ENCODE data around the gene NFIA.
A peak's percentile ranks its signal among the peaks of the same experiment; 100 is the strongest.

Gene NFIA

DNA sequence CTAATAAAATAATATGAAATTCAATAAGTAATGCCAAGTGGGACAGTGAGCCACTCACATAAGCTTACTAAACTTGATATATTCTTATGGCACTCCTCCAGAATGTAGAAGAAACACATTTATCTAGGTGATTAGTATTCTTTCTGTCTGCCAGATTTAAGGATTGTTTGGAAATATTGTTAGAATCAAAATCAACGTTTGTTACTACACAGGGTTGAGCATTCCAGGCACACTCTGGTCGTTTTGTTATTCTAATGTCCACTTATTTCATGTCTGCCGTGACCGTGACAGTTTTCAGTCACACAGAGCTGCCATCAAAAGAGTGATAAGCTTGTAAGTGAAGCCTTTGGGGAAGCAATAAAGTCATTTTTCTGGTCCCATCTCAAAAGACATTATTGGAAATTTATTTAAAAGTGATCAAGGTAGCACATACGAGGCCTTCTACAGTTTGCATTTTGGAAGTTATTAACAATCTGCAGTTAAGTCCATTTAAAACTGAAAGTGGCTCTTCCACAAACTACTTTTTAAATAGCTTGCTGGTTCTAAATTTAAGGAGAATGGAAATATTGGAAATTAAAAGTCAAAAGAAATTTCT, 38.0 kb downstream of the NFIA start:
- ATAC-seq (ENCODE audit: low read depth) (no peak), DNase-seq (ENCODE audit: low spot score) (no peak)
- Histone ChIP-seq H3K27ac (ENCODE audit: poor library complexity, severe bottlenecking) (peak overlapping the region; percentile 13), H3K4me3 (ENCODE audit: severe bottlenecking) (no peak overlapping the region), H3K27me3 (ENCODE audit: insufficient read depth, poor library complexity, severe bottlenecking) (no peaks in the 10 kb centered on the region), H3K36me3 (ENCODE audit: low read depth) (no peaks in the 10 kb centered on the region), H3K4me1 (ENCODE audit: insufficient read depth, poor library complexity, severe bottlenecking) (peaks cover 47% of the 10 kb centered on the region), H3K9me3 (ENCODE audit: severe bottlenecking) (peaks cover 2% of the 10 kb centered on the region)
- TF ChIP-seq, protein P1, sequence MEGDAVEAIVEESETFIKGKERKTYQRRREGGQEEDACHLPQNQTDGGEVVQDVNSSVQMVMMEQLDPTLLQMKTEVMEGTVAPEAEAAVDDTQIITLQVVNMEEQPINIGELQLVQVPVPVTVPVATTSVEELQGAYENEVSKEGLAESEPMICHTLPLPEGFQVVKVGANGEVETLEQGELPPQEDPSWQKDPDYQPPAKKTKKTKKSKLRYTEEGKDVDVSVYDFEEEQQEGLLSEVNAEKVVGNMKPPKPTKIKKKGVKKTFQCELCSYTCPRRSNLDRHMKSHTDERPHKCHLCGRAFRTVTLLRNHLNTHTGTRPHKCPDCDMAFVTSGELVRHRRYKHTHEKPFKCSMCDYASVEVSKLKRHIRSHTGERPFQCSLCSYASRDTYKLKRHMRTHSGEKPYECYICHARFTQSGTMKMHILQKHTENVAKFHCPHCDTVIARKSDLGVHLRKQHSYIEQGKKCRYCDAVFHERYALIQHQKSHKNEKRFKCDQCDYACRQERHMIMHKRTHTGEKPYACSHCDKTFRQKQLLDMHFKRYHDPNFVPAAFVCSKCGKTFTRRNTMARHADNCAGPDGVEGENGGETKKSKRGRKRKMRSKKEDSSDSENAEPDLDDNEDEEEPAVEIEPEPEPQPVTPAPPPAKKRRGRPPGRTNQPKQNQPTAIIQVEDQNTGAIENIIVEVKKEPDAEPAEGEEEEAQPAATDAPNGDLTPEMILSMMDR (IDR thresholded peaks at IDR 0.05; ENCODE audit: poor library complexity, severe bottlenecking) = no peak

DNA sequence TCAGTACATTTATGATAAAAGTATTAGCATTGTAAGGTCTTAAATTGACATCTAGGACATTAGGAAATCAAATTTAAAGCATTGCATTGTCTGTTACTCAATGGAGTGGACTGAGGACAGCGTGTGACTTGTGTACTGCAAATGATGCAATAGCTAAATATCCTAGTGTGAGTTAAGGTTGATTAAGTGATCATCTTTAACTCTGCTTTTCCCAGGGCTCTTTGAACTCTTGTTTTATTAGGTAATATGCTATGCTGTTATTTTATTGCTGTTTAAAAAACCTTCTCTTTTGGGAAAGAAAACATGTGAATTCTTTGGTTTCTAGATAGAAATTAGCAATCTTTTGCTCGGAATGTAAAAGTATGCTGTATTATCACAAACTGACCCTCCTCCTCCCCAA, 38.6 kb downstream of the NFIA start:
- Histone ChIP-seq H3K9me3 (ENCODE audit: severe bottlenecking) (peaks cover 2% of the 10 kb centered on the region), H3K36me3 (ENCODE audit: low read depth) (no peaks in the 10 kb centered on the region), H3K27ac (ENCODE audit: poor library complexity, severe bottlenecking) (peak overlapping the region; percentile 13), H3K27me3 (ENCODE audit: insufficient read depth, poor library complexity, severe bottlenecking) (no peaks in the 10 kb centered on the region), H3K4me3 (ENCODE audit: severe bottlenecking) (no peak overlapping the region), H3K4me1 (ENCODE audit: insufficient read depth, poor library complexity, severe bottlenecking) (peaks cover 45% of the 10 kb centered on the region)
- TF ChIP-seq, protein P1 (IDR thresholded peaks at IDR 0.05; ENCODE audit: poor library complexity, severe bottlenecking) = no peak
- DNase-seq (ENCODE audit: low spot score) = no peak
- ATAC-seq (ENCODE audit: low read depth) = peak; percentile 58

DNA sequence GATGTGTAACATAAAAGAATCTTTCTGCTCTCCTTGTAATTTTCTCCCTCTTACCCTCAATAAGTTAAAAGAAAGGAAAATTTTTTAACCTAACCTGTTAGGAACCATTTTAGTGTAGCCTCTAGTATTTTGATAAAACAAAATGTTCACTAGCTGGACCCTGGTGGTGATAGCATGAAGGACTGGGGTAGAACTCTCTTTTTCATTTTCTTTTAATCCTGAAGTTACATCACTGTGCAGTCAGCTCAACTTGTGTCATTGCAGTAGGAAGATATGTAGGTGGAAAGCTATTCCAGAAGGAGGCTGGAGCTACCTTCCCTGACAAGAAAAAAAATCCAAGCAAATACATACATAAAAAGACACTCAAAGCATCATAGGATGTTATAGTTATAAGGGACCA, 39.3 kb downstream of the NFIA start:
- peak overlapping the region; percentile 13 for H3K27ac ChIP-seq (ENCODE audit: poor library complexity, severe bottlenecking)
- no peak for ATAC-seq (ENCODE audit: low read depth)
- no peak for DNase-seq (ENCODE audit: low spot score)

DNA sequence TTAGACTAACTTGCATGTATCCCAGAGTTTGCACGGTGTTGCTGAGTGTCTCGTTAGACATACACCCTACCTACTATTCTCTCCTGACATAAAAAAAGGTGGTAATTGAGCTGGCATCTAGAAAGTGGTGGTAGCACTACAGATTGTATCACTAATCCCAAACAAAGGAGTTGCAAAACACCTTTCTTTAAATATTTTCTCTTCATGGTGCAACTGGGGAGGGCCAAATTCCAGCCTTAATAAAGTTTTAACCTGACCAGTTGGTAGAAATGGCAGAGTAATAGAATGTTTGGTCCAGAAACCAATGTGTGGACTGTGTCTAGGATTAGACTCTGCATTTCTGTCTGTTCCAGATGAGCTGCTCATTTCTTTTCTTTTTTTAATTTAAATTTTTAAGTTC, 40.0 kb downstream of the NFIA start:
- TF ChIP-seq, protein P1 (IDR thresholded peaks at IDR 0.05; ENCODE audit: poor library complexity, severe bottlenecking) = no peak
- Histone ChIP-seq H3K27ac (ENCODE audit: poor library complexity, severe bottlenecking) (no peak overlapping the region), H3K9me3 (ENCODE audit: severe bottlenecking) (no peaks in the 10 kb centered on the region), H3K36me3 (ENCODE audit: low read depth) (no peaks in the 10 kb centered on the region), H3K4me3 (ENCODE audit: severe bottlenecking) (no peak overlapping the region), H3K27me3 (ENCODE audit: insufficient read depth, poor library complexity, severe bottlenecking) (no peaks in the 10 kb centered on the region), H3K4me1 (ENCODE audit: insufficient read depth, poor library complexity, severe bottlenecking) (peaks cover 35% of the 10 kb centered on the region)
- ATAC-seq (ENCODE audit: low read depth) (no peak), DNase-seq (ENCODE audit: low spot score) (no peak)

More for the DNA sequence above, 39.3 kb downstream of the NFIA start:
- Histone ChIP-seq H3K4me3 (ENCODE audit: severe bottlenecking) (no peak overlapping the region), H3K36me3 (ENCODE audit: low read depth) (no peaks in the 10 kb centered on the region), H3K27me3 (ENCODE audit: insufficient read depth, poor library complexity, severe bottlenecking) (no peaks in the 10 kb centered on the region), H3K9me3 (ENCODE audit: severe bottlenecking) (peaks cover 1% of the 10 kb centered on the region), H3K4me1 (ENCODE audit: insufficient read depth, poor library complexity, severe bottlenecking) (peaks cover 39% of the 10 kb centered on the region)
- TF ChIP-seq, protein P1 (IDR thresholded peaks at IDR 0.05; ENCODE audit: poor library complexity, severe bottlenecking) = no peak

DNA sequence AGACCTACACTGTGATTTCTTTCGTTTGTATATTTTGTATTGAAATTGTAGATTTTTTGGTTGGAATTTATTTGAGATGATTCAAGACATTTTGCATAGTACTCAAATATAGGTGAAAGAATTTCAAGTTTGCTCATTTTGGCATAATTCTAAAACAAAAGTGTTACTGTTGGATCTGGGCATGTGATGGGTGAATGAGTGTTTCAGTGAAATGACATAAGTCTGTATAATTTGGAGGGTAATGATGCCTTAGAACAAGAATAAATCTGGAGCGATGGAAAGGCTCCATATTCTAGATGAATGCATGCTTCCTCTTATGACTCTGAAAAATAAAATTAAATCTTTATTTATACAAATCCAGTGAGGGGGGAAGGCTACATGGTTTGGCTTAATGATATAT, 41.0 kb downstream of the NFIA start:
- TF ChIP-seq, protein P1 (IDR thresholded peaks at IDR 0.05; ENCODE audit: poor library complexity, severe bottlenecking) = no peak
- Histone ChIP-seq H3K4me1 (ENCODE audit: insufficient read depth, poor library complexity, severe bottlenecking) (peaks cover 35% of the 10 kb centered on the region), H3K27ac (ENCODE audit: poor library complexity, severe bottlenecking) (no peak overlapping the region), H3K36me3 (ENCODE audit: low read depth) (no peaks in the 10 kb centered on the region), H3K4me3 (ENCODE audit: severe bottlenecking) (no peak overlapping the region), H3K27me3 (ENCODE audit: insufficient read depth, poor library complexity, severe bottlenecking) (no peaks in the 10 kb centered on the region), H3K9me3 (ENCODE audit: severe bottlenecking) (no peaks in the 10 kb centered on the region)
- no peak for DNase-seq (ENCODE audit: low spot score)
- ATAC-seq (ENCODE audit: low read depth) = no peak

Data from RWPE2 (cell line).